Activated CD8-positive, alpha-beta memory T cell treated with anti-CD3 and anti-CD28 coated beads, Interleukin-2, amount 50 U/mL, for 4 hours (primary cell): ENCODE data around the gene MBNL3.
"Not testable (repeated sequence)": the region's sequence is repeated elsewhere in the genome, so short reads cannot be mapped to it uniquely, and the experiment has no call there.

Experiments
- DNase-seq: peaks from one replicate; pipeline ENCODE4 v3.0.0-alpha.2; 2020

MBNL3 gene

DNA sequence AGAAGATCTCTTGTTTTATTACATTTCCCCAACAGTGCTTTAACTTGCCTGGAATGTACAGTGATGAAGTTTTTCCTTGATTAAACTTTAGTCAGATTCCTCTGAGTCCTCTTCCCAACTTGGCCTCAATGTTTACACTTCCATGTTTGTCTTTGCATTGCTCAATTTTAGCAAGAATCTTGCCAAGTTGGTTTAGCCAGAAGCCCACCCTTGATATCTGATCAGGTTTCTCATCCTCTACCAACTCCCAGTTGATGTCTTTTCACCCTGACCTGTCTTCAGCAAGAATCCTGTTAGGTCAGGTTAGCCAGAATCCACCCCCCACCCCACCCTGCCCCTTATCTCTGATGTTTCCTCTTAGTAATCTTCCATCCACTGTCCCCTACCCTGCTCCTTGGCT, 120.9 kb downstream of the MBNL3 start:
- DNase-seq, result no peak

GRCh38 chrX:132367314-132367713, 121.5 kb downstream of the MBNL3 start:
- no peak for DNase-seq

GRCh38 chrX:132365490-132365889, 123.3 kb downstream of the MBNL3 start:
- no peak for DNase-seq

GRCh38 chrX:132364313-132364712, 124.5 kb downstream of the MBNL3 start:
- no peak for DNase-seq

- no peak for DNase-seq
Measured at GRCh38 chrX:132353430-132353829, 135.4 kb downstream of the MBNL3 start.

- no peak for DNase-seq
Measured at GRCh38 chrX:132336172-132336571, 152.7 kb downstream of the MBNL3 start.

DNA sequence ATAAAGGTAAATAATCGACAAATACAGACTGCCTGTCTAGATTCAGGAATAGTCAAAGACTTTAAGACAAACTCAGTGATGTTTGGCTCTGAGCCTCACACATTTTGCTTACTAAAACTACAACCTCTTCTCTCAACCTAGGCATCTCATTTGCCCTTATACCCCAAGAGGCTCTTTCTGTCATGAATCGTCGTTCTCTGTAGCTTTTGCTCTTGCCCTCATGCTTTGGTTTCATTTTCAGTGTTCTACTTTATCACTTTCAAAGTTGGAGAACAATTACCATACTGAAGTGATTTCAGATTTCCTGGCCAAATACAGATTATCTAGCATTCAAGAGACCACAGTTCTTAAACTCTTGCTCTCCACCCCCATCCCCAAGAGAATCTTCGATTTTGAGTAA, 155.5 kb downstream of the MBNL3 start:
- DNase-seq, result no peak

- DNase-seq, result no peak
Measured at GRCh38 chrX:132331532-132331931, 157.3 kb downstream of the MBNL3 start.

DNA sequence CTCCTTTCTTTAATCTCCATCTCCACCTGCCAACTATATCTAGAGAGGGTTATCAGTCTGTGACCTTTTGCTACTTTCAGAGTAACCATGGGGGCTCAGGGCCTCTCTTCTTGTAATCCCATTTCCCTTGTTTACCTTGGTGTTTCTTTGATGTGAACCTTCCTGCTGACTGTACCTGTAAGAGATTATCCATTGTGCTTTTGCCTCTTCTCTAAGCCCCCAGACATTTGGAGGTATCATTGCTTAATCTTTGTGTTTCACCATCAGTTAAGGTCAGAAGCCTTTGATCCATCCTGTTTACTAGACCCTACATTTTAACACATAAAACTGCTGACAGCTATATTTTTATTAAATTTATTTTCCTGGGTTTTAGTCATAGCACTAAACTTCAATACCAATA, 157.8 kb downstream of the MBNL3 start:
- no peak for DNase-seq

- DNase-seq, result no peak
Measured at GRCh38 chrX:132330156-132330729, 158.6 kb downstream of the MBNL3 start.

GRCh38 chrX:132326960-132327359, 161.9 kb downstream of the MBNL3 start:
- not testable (repeated sequence) for DNase-seq
